ENCODE results near the gene TTC21B.

DNA sequence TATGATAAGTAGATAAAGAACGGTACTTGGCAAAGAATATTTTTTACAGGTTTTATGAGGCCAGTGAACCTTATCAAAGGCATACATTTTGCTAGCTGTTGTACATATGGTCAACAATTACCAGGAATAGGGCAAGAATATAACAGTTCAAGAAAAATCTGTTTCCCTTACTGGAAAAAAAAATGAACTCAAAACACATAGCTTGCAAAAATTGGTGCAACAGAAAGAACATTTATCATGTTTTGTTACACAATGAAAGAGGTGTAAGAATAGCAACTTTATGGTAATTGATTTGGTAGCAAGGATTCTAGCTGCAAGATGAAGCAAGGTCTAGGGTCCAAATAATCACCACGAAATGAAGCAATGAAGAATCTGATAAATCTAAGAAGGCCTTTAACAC is 41.6 kb downstream of the TTC21B start:
- TF ChIP-seq, protein P1, sequence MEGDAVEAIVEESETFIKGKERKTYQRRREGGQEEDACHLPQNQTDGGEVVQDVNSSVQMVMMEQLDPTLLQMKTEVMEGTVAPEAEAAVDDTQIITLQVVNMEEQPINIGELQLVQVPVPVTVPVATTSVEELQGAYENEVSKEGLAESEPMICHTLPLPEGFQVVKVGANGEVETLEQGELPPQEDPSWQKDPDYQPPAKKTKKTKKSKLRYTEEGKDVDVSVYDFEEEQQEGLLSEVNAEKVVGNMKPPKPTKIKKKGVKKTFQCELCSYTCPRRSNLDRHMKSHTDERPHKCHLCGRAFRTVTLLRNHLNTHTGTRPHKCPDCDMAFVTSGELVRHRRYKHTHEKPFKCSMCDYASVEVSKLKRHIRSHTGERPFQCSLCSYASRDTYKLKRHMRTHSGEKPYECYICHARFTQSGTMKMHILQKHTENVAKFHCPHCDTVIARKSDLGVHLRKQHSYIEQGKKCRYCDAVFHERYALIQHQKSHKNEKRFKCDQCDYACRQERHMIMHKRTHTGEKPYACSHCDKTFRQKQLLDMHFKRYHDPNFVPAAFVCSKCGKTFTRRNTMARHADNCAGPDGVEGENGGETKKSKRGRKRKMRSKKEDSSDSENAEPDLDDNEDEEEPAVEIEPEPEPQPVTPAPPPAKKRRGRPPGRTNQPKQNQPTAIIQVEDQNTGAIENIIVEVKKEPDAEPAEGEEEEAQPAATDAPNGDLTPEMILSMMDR (IDR thresholded peaks at IDR 0.05), result no peak
- TF ChIP-seq POLR2AphosphoS5 (IDR thresholded peaks at IDR 0.05), result no peak

Measured in suprapubic skin (tissue), 3 donors.